ENCODE measurements around the gene SDK2.

SDK2 gene

DNA sequence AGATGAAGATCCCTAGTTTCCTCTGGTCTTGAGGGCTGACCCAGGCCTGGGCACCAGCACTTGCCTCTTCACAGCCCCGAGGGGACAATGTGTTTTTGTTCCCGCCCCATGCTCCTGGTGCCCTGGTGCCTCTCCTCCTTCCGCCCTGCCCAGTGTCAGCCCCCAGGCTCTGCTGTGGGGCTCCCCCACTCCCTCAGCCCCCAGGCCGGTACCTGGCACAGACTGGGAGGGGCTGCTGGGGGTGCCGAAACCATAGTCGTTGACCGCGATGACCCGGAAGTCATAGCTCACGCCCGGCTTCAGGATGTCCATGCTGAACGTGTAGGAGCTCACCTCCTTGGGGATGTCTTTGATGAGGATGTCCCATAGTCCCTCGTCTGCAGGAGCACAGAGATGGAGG is 292.0 kb downstream of the SDK2 start:
- DNase-seq, result no peak

DNA sequence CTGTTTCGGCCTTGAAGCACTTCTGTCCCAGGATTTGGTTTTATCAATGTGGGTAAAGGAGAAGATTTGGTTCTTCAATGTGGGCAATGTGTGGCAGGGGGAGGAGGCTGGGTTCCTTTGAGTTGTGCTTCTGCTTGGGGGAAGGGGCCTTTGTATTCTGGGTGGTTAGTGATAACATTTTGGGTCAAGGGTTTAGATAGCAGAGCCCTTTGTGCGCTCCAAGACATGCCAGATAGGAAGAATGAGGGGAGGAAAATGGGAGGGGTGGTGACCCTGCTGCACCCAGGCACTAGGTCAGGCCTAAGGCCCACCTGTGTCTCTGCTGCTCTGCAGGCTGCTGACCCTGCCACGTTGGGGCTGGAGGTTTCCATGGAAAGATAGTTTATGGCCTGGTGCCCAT is 292.5 kb downstream of the SDK2 start:
- DNase-seq, result no peak

DNA sequence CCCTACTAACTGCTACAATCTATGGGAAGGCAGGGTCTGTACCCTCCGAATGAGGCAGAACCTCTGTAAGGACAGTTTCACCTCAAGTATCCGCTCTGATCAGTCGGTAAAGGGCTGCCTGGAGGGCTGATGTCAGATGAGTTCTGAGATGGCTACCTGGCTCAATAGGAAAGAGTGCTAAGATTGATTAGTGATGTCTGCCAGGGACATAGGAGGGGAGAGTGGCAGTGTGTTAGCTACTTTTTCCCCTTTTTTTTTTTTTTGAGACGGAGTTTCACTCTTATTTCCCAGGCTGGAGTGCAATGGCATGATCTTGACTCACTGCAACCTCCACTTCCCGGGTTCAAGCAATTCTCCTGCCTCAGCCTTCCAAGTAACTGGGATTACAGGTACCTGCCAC is 293.4 kb downstream of the SDK2 start:
- DNase-seq, result no peak

DNA sequence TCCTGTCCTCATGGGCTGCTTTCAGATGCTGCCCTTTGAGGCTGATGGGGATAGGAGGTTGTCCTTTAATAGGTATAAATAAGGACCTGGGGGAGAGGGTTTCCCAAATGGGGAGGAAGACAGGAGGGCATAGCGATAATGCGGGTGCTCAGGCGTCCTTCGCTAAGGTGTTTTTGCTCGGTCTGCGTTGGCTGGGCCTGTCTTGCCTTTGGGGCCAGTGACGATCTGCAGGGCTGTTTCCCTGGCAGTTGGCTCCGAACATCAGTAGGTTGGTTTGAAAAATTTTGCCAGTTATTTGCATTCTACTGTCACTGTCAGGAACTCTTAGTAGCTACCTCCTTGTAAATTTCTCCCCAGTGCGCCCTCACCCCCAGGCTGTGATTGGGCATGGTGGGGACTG is 294.6 kb downstream of the SDK2 start:
- no peak for DNase-seq

DNA sequence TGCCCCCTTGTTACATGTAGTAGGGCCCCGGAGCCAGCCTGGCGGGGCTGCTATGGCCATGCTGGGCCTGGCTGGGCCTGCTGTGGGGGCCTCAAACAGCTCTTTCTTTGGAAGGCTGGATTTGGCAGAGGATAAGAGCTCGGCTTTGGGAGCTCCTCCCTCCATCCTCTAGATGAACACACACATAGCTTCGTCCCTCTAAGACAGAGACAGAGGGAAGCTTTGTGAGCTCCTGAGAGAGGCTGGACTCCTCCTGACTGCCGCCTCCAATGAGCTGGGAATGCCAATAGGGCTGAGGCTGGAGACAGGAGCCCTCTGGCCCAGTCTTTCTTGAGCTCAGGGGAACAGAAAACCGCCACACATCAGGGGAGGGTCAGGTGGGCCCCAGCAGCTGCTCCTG is 295.1 kb downstream of the SDK2 start:
- no peak for DNase-seq

DNA sequence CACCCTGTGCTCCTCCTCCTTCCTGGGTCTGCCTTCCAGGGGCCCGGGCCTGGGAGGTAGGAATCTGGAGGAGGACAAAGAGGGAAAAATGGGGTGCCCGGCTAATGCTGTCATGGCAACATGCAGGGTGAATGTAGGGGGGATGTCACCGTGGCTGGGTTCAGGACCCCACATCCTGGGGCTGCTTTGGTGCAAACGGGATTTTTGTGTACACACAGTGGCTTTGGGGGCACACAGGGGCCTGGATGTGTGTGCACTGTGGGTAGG is 295.5 kb downstream of the SDK2 start:
- no peak for DNase-seq

DNA sequence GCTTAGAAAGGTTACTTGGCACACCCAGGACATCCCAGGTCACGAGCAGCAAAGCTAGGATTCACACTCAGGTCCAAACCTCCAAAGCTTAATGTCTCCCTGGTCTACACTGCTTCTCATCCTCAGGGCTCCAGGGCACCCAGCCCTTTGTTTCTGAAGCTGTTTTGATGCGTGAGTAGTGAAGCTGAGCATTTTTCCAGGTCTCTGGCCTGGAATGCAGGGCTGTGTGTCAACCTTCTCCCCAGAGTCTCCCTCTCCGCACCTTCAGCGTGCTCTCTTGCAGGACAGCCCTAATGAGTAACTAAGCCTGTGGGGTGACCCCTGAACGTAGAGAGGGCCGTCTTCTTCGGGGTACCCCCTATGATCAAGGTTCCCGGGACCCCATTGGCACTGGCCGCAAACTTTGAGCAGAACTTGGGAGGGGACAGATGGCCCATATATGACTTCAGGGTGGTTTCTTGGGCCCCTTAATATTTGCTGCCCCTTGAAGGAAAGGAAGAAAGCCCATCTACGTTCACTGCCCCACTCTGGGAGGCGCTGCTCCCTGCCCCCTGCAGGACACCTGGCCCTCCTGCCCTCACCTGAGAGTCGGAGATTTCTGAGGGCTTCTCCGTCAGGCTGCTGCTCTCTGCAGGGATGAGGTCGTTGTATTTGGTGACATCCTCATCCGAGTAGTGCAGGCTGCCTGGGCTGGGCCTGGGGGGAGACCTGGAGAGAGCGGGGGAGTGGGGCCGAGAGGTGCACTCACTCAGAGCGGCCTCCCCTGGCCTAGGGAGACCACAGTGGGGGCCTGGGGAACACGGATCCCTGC is 296.0 kb downstream of the SDK2 start:
- no peak for DNase-seq

DNA sequence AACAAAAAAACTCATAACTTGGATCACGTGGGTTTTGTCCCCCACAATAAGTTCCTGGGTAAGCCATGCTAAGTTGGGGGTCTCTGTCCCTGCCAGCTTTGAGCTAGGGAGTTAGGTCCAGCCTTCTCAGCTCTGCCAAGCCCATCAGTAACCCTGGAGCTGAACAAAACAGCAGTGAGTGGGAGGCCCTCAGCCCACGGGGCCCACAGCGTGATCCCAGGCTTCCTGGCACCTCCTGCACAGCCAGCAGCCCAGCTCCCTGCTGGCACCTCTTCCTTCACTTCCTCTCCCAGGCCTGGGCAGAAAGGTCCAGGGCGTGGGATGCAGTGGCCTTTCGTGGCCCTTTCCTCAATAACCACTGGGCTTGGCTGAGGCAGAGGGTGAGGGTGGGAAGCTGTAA is 296.9 kb downstream of the SDK2 start:
- DNase-seq, result no peak

DNA sequence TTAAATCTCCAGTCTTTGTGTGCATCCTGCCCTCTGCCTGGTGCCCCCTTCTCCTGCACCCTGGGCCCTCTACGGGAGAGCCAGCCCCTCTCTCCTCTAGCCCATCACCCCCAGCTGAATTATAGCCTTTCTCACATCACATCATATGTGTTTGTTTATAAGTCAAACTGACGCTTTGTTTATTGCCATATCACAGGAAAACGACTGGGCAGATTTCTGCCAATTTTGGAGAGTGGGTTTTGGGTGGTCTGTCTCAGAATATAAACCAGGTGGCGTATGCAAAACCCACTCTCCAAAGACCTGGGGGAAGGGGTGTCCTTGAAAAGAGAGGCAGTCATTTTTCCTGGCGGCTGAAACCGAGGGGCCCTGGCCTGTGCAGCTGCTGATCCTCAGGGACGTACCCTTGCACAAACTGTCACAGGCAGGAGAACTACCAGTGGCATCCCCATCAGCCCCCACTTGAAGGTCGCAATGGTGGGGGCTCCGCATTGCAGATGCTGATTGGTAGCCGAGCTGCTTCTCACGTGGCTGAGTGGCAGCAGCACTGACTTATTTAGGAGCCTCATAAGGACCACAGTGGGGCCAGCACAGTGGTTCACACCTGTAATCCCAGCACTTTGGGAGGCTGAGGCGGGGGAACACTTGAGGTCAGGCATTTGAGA is 297.6 kb downstream of the SDK2 start:
- no peak for DNase-seq

DNA sequence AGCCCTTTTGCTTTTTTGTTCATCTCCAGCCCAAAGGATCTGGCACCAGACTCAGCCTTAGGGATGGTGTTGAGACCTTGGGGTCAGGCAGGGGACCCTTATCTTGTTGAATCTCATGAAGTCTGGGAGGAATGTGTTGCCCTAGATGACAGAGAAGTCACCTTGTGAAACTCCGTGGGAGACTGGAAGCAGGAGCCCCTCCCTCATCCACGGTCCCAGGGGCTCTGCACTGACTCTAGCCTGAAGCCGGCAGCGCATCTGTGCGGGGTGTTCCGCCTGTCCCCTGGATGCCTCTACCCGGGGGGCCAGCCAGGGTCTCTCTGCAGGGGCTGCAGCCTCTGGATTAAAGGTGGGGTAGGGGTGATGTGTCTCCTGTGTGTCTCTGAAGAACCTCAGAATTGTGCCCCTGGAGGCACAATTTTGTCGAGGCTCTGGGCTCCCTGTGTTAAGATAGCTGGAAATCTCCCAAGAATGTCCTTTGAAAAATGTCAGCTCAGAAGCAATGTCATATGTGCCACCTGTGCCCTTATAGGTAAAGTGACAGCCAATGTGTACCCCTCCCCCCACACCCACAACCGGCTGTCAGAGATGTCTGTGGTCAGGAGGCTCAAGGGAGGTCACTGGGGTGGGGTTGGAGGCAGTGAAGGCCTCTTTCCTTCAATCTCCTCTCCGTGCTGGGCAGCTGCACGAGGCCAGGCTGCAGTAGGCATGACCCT is 300.3 kb downstream of the SDK2 start:
- no peak for DNase-seq

DNA sequence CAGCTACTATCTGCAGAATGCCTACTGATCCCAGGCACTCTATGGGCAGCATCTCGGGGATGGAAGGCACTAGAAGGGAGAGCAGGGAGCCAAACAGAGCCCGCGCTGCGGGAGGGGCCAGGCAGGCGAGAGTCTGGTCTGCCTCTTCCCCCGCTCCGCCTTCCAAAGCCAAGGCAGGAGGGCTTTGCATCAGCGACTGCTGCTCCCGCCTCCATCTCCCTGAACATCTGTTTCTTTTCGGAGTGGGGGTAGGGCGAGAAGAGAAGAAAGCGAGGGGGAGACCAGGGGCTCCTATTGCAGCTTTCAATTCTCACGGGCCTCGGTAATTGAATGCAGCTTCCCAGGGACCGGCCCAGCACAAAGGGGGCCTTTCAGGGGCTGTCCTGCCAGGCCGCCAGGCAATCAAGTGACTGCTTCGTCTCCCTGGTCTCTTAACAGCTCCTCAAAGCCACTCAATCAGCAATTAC is 301.0 kb downstream of the SDK2 start:
- DNase-seq, result no peak

DNA sequence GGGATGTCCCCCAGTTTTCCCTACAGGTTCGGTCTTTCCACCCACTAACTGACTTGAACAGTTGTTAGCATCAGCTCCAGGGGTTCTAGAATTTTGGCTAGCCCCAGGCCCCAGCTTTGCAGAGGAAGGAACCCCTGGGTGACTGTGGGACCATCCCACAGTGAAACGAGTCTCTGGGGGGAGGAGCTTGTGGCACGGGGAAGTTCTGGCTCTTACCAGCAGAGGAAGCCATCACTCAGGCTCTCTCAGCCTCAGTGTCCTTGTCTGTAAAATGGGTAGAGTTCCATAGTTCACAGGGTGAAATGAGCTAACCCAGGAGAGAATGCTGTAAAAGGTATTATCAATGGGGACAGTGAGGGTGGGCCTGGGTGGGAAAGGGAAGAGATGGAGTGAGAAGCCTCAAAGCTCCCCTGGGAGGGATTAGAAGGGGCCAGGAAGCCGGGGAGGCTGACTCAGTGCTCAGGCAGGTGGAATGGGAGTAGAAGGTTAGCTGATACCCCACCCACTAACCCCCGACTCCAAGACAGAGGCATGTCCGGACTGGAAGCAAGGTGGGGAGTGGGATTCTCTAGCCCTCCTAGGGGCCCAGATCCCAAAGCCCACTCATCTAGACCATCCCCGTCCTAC is 301.6 kb downstream of the SDK2 start:
- no peak for DNase-seq

DNA sequence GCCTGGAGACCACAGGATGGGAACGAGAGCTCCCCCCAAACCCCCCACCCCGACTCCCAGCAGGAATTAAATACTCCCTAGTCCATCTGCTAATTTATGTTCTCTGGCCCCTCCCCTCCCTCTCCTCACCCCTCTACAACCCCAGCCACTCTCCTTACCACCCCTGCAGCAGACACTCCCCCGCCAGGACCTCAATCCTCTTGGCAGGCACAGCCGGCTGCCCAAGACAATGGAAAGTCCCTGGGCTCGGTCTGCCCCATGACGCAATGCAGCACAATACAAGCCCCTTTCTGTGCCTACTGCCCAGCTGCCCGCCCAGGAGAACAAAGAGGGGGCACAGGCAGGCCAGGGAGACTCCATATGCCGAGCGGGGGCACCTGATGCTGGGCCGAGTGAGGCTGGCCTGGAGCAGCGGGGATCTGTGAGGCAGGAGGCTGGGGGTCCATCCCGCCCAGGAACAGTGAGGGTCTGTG is 302.2 kb downstream of the SDK2 start:
- DNase-seq, result no peak

DNA sequence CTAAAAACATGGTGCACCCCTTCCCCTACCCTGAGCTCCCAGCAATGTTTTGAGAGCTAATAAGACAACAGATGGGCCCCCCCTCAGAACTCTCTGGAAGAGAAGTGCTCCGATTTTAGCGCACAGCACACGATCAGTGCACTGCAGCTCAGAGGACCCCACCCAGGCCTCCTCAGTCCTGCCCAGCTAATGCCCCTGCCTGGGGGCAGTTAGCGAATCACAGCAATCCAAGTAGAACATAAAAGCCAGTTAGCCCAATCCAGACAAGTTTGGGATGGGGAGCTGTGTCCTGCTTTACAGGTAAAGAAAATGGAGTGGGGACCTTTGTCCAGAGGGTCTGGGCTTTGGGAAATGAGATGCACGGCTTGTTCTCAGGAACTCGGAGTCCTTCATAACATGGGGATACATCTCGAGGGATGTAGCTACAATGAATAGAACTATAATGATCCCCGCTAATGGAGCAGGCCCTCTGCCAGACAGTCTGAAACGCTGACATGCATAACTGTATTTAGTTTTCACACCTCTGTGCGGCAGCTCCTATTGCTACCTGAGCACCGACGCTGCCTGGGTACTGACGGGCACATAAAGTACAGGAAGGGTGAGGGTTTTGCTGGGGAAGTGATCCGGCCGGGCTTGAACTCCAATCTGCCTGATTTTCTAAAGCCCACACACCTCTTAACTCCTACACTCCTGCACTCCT is 302.7 kb downstream of the SDK2 start:
- no peak for DNase-seq

DNA sequence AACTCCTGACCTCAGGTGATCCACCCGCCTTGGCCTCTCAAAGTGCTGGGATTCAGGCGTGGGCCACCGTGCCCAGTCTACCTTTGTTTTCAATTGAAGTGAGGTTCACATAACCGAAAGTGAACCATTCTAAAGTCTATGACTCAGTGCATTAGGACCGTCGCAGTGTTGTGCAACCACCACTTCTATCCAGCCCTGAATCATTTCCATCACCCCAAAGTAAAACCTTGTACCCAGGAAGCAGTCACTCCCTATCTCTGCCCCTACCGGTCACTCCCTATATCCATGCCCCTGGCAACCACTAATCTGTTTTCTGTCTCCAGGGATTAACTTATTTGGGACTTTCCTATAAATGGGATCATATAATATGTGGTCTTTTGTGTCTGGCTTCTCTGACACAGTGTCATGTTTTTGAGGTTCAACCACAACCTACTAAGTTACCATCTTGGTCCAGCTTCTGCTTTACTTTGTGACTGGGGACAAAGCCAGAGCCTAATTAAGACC is 304.1 kb downstream of the SDK2 start:
- DNase-seq, result peak; percentile 49

DNA sequence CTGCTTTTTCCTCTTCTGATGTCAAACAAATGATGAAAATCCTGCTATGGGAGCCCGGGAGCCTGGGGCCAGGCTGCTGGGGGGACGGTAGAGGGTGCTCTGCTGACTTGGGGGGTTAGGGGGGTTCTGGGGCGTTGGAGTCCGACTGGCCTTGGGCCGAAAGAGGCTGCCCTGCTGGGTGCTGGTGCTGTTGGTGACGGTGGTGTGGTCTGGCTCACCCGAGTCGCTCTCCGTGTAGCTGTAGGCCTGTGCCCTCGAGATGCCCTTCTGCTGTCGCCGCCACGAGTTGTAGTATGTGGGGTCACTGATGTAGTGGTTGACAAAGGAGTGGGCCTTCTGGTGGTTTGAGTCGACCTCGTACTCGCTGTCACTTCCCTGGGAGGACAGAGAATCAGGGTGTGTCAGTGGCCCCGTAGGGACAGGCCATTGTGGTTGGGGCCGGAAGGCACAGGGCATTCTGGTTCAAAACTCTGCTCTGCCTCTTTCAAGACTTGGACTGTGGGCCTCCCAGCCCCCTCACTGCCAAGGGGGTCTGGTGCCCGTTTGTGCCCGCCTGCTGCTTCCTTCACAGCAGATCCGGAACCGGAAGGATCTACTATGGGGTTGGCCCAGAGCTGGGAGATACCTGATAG is 305.6 kb downstream of the SDK2 start:
- DNase-seq, result no peak

DNA sequence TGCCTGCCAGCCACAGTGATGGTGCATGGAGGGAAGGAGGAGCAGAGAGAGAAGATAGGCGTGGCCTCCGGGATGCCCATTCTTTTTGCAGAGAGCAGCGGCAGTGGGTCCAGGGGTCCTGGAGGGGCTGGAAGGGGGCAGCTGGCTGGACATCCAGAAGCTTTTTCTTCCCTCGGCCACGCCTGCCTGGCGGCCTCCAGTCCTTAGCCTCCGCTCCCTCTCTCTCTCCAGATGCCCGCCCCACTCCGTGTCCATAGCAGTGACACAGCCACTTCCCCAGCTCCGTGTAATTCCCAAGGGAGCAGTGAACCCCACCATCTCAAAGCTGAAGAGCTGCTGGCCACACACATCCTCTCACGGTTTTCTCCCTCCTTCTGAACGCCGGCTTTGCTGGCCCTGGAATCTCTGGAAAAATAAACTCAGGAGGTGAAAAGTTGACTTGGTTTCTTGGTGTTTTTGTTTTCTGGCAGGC is 306.2 kb downstream of the SDK2 start:
- DNase-seq, result no peak

DNA sequence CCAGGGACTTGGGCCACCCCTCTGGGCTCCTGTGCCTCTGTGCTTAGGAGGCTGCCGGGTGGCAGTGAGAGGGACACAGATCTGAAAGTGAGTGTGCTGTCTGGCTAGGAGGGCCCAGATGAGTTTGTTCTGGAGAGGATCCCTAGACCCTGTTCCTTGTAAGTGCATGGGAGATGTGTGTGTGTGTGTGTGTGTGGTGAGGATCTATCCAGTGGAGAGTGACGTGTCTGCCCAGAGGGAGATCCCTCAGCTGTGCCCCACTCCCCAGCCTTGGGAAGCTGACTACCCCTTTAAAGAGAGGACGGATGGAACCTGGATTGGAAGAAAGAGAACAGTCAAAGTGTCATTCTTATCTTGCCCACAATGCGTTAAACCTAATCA is 306.9 kb downstream of the SDK2 start:
- DNase-seq, result no peak

DNA sequence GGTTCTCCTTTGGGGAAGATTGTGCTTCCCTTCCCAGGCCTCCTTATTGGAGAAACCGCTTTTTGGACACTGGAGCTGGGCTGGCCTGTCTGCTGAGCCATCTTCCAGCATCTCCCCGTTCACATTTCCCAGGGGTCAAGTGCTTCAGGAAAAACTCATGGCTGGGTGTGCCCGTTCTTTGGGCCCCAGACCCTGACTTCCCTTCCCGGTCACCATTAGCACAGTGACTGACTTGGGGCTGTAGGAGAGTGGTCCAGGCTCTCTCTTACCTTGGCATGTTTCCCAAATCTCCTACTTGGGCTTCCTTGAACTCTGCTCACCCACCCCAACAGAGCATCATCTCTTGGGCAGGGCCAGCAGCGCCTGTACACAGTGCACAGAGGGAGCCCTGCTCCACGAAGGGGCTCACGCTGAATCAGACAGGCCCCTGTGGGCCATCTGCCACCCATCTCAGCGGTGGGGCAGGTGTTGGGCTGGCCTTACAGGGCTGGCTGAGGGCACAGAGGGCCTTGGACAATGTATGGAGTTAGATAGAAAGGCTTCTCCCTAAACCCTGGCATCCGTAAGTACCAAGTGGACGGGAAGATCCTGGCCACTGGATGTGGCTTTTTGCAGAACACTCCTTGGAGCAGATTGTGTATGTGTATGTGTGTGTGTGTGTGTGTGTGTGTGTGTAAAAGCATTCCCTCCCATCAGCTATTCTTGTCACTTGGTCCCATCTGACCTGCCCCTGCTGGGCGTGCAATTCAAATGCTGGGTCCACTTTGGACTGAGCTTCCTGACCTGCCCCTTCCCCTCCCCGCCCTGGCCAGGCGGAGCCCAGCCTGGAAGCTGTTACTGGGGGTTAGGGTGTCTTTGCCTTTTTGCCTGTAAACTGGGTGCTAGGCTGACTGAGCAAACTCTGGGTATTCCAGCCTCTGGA is 307.6 kb downstream of the SDK2 start:
- no peak for DNase-seq

DNA sequence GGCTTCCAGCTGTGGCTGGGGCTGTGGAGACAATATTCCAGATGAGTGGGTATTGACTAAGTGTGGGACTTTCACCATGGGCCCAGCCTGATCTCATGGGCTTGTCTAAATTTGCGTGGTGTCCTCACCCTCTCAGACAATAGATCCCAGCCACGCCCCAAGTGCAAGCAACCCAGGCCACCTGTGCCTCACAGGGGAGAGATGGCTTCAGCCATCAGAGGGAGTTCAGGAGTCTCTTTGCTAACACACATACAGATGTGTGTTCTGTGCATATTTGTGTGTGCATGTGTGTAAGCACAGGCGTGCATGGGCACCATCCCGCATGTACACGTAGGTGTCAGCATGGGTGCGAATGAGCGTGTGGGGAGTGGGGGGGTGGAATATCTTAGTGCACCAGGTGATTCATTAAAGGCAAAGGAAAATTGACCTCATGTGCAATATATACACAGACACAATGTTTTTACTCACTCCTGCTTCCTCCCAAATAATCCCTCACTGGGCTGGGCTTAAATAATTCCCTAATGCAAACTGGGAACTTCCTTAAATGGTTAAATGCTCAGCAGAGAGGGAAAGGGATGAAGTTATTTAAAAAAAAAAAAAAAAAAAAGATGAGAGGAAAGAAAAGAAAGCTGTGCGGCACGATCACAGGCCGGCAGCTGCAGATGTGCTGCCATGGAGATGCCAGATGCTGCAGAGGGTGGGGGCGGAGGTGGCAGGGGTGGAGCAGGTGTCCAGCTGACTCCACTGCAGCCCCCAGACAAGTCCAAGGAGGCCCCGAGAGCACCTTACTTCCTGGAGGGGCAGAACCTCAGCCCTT is 308.4 kb downstream of the SDK2 start:
- no peak for DNase-seq
